HG03354 (cell line): ENCODE measurements around the gene SPDEF.

Source experiments
- ATAC-seq: cut with Tn5 transposase; IDR thresholded peaks from one replicate; pipeline ENCODE4 v1.9.1; 2021; ENCODE audit warnings: mild to moderate bottlenecking; ENCODE audit not compliant: unreplicated experiment, poor library complexity, severe bottlenecking

SPDEF gene

DNA sequence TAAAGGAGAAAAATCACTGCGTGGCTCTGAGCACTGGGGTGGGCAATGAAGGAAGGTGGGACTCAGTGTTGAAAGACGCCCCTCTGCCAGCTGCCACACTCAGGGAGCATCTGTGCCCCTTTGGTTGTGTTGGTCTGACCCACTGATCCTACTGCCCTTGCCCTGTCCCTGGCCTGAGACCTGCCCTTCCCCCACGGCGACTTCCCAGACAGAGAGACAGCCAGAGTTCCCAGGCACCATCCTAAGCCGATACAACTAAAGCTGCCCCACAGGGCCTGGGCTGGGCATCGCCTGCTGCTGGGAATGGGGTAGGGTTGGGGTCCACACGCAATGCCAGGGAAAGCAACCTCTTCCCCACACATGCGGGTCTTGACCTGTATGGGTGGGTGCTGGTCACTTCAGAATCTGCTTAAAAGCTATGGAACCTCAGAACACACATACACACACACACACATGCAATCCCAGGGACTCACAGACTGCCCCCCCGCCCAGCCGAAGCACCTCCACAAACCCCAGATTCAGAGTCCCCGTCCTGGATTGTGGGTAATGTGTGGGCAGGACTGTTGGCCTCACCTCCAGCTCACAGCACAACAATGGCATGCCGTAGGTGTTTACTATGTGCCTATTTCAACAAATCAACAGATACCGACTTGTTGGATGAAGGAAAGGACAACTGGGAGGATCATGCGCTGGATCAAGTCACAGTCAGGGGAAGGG, 10.9 kb upstream of the SPDEF start:
- no peak for ATAC-seq

DNA sequence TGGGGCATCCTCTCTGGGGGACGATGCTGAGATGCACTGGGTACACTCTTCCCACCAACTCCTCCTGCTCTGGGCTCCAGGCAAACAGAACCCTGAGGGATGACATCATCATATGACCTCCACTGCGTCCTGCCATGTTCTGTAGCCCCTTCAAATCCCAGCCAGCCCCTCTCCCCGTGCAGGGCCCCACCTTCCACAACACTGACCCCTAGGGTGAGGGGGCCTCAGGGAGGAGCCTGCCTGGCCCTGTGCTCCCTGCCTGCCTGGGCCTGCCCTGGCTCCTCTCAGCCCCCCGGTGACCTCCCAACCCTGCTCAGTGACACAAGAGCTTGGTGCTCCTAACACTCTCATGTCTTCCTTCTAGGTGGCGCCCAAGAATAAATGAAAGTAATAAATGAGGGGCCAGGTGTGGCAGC, 9.6 kb upstream of the SPDEF start:
- ATAC-seq: no peak

- ATAC-seq: no peak
These were observed 8.1 kb upstream of the SPDEF start for GRCh38 chr6:34564181-34564580.

DNA sequence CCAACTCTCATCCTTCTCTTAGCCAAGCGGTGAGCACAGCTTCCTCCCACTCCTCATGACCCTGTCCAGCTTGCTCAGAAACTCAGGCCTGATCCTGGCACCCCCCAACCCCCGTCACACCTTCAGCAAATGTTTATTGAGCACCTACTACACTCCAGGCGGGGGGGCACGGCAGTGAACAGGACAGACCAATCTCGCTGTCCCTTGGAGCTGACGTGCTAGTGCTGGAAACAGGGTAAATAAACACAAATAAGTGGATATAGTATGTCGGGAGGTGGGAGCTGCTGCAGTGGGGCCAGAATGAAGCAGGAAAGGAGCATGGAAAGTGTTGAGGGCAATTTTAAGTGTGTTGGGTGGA, 7.4 kb upstream of the SPDEF start:
- no peak for ATAC-seq

DNA sequence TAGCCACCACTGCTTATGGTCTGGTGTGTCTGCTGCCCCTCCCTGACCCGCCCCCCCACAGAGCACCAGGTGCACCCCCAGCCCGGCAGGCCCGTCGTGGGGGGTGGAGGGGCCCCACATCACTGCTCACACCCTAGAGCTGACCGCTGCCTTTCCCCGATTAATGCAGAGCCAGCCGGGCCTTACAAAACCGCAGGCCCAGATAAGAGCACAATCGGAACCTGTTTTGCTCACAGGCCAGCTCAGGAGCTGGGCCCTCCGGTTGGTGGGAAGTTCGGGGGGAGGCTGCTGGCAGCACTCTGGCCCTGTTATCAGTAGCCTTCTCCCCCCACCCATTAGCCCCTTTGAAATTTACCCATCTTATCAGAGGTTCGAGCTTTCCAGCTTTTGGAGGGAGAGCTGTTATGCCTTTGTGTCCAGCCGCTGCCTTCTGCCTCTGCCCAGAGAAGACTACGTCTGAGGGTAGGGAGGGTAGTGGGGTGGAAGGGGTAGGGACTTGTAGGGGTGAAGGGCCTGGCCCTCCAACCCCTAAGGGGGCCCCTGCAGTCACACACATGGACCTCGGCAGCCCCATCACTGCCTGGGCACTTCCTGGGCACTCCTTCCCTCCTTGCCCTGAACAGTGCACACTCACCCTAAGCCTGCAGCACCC, 6.9 kb upstream of the SPDEF start:
- ATAC-seq: no peak

GRCh38 chr6:34562350-34562749, 6.2 kb upstream of the SPDEF start:
- ATAC-seq: no peak

DNA sequence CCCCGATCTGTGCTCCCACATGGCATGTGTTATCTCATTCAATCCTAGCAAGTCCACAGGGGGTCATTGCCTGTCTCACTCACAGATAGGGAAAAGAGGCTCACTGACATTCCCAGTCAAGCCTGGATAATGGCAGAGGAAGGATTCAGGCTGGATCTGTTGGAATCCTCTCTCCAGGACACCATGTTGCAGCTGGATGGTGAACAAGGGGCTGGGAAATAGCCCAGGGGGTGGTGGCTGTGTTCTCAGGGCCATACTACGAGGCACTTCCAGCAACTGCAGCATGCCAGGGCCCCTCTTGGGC, 5.0 kb upstream of the SPDEF start:
- ATAC-seq: no peak

DNA sequence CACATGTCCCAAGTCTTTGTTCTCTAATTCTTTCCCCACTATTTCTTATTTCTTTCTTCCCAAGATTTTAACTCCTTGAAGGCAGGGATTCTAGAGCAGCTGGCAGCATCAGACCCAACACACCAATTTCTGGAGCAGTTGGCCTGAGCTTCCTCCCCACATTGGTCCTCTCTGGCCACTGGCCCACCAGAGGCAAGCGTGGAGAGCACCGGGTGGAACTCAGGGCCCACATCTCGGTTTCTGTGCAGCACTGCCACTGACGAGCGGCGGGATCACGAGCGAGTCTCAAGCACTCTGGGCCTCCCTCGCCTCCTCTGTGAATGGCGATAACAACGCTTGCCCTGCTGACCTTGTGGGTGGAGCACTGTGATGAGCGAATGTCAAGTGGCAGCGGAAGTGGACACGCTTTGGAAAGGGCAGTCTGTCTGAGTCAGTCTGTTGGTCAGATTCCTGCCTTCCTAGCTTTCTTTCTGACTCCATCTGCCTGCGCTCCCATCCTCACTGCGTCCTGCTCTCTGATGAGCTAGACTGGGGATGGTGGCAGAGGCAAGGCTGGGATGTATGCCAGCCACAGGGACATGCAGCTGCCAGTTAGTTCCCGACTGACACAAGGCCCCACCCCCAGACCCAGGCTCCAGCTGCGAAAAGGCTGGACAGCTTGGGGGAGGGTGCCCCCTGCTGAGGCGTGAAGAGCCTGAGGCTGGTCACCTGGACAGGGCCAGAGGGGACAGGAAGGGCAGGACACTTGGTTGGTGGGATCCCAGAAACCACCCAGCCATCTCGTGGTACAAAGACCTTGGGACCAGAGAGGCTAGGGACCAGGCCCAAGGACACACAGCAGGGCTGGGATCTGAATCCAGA, 4.5 kb upstream of the SPDEF start:
- no peak for ATAC-seq

DNA sequence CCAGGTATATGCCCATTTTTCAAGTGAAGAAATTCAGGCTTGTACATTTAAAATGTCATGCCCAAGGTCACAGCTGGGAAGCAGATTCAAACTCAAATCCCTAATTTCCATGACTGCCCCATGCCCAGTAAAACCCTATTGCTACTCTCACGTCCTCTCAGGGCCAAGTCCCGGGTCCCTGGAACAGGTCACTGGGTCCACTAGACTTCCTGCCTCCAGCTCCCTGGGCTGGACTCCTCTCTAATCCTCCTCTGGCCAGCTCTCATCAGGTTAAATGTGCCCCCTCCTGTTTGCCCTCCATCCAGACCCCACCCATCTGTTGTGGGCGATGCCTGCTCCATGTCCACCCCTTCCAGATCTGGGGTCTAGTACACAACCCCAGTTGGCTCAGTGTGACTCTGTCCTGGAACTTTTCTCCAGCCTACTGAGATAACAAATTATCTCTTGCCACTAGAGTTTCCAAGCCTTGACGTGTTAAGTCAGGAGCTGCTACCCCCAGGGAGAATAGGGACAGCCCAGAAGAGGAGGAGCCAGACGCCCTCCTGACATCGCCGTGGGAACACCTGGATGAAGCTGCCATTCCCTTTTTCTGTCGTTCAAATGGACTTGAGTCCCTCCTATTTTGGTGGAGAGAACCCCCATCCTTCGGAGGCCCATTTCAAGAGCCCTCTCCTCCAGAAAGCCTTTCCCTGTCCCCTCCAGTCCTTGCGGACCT, 3.7 kb upstream of the SPDEF start:
- no peak for ATAC-seq

GRCh38 chr6:34558172-34558714, 2.1 kb upstream of the SPDEF start:
- no peak for ATAC-seq

DNA sequence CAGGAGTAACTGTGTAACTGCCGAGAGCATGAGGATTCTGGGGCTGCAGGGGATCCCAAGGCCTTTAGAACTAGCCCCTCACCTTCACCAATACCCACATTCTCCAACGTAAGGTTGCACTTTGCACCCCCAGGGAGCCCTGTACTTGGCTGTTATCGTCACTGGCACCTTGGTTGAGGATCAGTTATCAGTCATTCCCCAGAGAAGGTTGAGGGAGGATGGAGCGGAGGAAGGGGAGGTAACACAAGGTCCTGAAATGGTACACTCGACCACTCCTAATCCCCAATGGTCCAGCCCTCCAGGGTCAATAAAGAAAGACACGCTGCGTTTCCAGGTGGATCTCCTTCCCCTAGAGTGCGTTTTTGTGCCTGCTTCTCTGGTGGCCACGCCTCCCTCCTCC, 1.1 kb upstream of the SPDEF start:
- no peak for ATAC-seq

DNA sequence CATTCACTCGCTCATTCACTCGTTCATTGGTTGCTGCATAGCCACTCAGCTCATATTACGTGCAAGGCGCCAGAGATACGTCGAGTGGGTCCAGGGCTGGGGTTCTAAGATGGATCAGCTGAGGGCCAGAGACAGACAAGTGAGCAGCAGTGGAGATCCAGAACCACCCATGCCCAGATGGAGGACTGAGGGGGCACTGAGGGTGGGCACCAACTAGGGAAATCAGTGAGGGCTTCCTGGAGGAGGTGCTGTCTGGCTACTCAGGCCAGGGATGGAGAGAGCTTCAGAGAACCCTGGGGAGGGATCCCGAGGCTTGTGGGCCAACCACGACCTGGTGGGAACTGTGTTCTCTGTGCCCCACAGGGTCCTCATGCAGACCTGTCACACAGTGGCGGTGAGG, 364 bp upstream of the SPDEF start:
- no peak for ATAC-seq

- ATAC-seq: no peak
These were observed 801 bp downstream of the SPDEF start for GRCh38 chr6:34555328-34555727.

GRCh38 chr6:34555007-34555322, 1.2 kb downstream of the SPDEF start:
- ATAC-seq: no peak

DNA sequence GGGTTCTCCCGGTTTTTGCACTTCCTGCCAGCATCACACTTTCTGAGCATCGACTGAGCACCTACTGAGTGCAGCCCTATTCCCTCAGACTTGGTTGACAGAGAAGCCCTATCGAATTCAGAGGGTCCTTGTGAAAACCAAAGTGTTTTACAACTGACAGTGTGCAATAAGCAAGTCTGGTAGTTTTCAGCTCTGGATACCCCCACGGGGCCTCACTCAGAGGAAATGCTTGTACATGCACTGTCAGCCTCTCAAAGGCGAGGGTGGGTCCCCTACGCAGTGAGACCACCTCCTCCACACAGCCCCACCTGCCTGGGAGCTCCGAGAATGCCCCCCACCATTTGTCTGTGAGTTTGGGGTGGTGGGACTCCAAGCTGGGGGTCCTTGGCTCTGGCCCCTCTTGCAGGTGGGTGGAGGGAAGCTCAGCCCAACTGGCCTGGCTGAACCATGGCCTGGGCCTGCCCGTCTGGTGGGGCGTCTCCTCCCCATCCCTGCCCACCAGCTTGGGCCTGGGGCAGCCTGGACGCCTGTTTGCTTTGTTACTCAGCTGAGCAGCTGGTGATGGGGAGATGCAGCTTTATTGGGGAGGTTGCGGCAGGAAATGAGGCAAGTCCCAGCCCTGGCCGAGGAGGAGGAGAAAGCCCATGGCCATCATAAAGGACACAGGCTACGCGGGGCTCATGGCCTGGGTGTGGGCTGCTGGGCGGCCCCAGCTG, 1.7 kb downstream of the SPDEF start:
- no peak for ATAC-seq

DNA sequence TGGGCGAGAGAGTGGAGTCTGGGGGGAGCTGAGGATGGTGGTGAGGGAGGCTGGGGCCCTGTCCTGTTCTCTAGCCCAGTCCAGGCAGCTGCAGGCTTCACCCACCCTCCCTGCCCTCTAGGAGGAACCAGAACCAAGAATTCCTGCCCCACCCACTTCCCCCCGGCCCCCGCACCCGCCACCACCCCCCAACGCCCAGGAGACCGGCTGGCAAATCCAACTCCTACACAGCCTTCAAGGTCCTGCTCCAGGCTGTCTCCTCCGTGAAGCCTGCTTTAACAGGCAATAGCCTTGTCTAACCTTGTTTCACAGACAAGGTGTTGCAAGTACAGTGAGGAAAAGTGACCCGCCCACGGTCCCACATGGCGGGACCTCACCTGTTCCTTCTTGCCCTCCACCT, 2.4 kb downstream of the SPDEF start:
- no peak for ATAC-seq

DNA sequence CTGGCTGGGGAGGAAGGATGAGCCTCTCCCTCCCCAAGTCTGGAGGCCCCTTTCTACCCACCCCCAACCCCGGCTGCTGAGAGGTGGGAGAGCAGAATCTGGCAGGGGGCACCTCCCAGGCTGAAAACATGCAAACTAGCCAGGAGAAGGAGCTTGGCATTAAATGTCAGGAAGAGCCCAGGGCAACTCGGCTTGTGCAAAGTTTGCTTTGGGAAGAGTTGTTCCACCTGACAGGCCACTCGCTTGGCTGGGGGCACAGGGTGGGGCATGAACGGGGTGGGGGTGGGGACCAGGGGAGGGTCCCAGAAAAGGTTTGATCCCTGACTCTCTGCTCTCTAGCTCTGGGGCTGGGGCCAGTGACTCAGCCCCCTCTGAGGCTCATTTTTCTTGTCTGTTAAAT, 3.0 kb downstream of the SPDEF start:
- ATAC-seq: no peak

- no peak for ATAC-seq
These were observed 3.5 kb downstream of the SPDEF start for GRCh38 chr6:34552620-34553019.

GRCh38 chr6:34551720-34552119, 4.4 kb downstream of the SPDEF start:
- ATAC-seq: no peak

- ATAC-seq: no peak
These were observed 6.3 kb downstream of the SPDEF start for GRCh38 chr6:34549804-34550202.
